IMR-90 (cell line): Measurements from ENCODE around the gene CFAP45.

ENCODE experiments used
- BHLHE40 ChIP-seq: fragments of 150-350 bp; IDR thresholded peaks from 2 replicates; pipeline ENCODE4 v1.6.1; 2016; ENCODE audit warnings: mild to moderate bottlenecking, low read depth, low read length
- CEBPB ChIP-seq: IDR thresholded peaks from 2 replicates; pipeline ENCODE4 v1.6.1; 2012; ENCODE audit warnings: low read depth, low read length, improper control_type of control experiment
- CHD1 ChIP-seq: IDR thresholded peaks from 2 replicates; pipeline ENCODE4 v1.6.1; 2012; ENCODE audit warnings: low read depth, low read length, improper control_type of control experiment
- CTCF ChIP-seq: conservative IDR thresholded peaks from 2 replicates; pipeline ENCODE4 v1.5.1; 2012; ENCODE audit warnings: mild to moderate bottlenecking, low read depth, low read length, improper control_type of control experiment
- FOS ChIP-seq: fragments of 150-350 bp; IDR thresholded peaks from 2 replicates; pipeline ENCODE4 v1.6.1; 2016; ENCODE audit warnings: low read depth, low read length
- MAFK ChIP-seq: IDR thresholded peaks from 2 replicates; pipeline ENCODE4 v1.6.1; 2012; ENCODE audit warnings: low read depth, low read length, improper control_type of control experiment
- MAZ ChIP-seq: IDR thresholded peaks from 2 replicates; pipeline ENCODE4 v1.6.1; 2012; ENCODE audit warnings: low read depth, mild to moderate bottlenecking, low read length, improper control_type of control experiment, moderate library complexity, borderline replicate concordance
- POLR2A ChIP-seq: IDR thresholded peaks from 2 replicates; pipeline ENCODE4 v1.6.1; 2012; ENCODE audit warnings: mild to moderate bottlenecking, low read depth, low read length
- RAD21 ChIP-seq: IDR thresholded peaks from 2 replicates; pipeline ENCODE4 v1.6.1; 2012; ENCODE audit warnings: low read length, improper control_type of control experiment
- RCOR1 ChIP-seq: IDR thresholded peaks from 2 replicates; pipeline ENCODE4 v1.6.1; 2012; ENCODE audit warnings: mild to moderate bottlenecking, low read length, improper control_type of control experiment; ENCODE audit not compliant: insufficient replicate concordance
- USF2 ChIP-seq: fragments of 150-350 bp; IDR thresholded peaks from 2 replicates; pipeline ENCODE4 v1.6.1; 2017; ENCODE audit warnings: mild to moderate bottlenecking, antibody characterized with exemption, low read length, low read depth

GRCh38 chr1:159911326-159912070, 11.5 kb upstream of the CFAP45 start:
- TF ChIP-seq CTCF (no peak), FOS (no peak), POLR2A (no peak), CHD1 (no peak), MAZ (no peak), CEBPB (no peak), RAD21 (no peak), BHLHE40 (no peak), USF2 (no peak), RCOR1 (no peak), MAFK (no peak)
